NCI-H1930 (cell line): Measurements from ENCODE around the gene IQSEC3.
"Not testable (repeated sequence)": the region's sequence is repeated elsewhere in the genome, so short reads cannot be mapped to it uniquely, and the experiment has no call there.

Experiments used
- DNase-seq, 2 experiments: peaks; one replicate each; lab custom pipeline; 2025; lab: John Stamatoyannopoulos, UW

The IQSEC3 gene

GRCh38 chr12:66428-66781 lies at the start of gene IQSEC3:
Gene IQSEC3, plus strand, starts transcription at chr12:66767. Its CDS starts 116 bp downstream, at chr12:66883.
- DNase-seq, result not testable (repeated sequence)

GRCh38 chr12:17370-18340 lies 48.9 kb upstream of the IQSEC3 start:
- DNase-seq, result not testable (repeated sequence)

- DNase-seq, result not testable (repeated sequence)
Observed at GRCh38 chr12:18821-19567, 47.6 kb upstream of the IQSEC3 start.

GRCh38 chr12:19906-20305 lies 46.7 kb upstream of the IQSEC3 start:
- not testable (repeated sequence) for DNase-seq

DNA sequence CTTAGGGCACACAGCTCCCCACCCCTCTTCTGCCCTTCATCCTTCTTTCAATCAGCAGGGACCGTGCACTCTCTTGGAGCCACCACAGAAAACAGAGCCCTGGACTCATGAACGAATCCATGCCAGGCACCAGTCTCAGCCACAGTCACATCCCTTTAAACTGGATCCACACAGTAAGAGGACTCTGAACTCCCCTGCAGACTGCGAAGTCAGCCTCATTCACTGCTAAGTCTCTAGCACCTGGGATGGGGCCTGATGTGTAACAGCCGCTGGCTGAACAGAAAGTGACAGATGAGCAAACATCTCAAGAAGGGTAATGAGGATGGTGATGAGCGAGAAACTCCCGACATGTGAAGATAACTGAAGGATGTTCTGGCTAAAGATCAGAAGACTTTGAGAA lies 45.8 kb upstream of the IQSEC3 start:
- no peak for DNase-seq

GRCh38 chr12:21301-22189 lies 45.0 kb upstream of the IQSEC3 start:
- no peak for DNase-seq

- no peak for DNase-seq
Observed at GRCh38 chr12:22190-22529, 44.4 kb upstream of the IQSEC3 start.

- DNase-seq, result no peak
Observed at GRCh38 chr12:22530-23201, 43.9 kb upstream of the IQSEC3 start.

- DNase-seq, result not testable (repeated sequence)
Observed at GRCh38 chr12:27904-28303, 38.7 kb upstream of the IQSEC3 start.

DNA sequence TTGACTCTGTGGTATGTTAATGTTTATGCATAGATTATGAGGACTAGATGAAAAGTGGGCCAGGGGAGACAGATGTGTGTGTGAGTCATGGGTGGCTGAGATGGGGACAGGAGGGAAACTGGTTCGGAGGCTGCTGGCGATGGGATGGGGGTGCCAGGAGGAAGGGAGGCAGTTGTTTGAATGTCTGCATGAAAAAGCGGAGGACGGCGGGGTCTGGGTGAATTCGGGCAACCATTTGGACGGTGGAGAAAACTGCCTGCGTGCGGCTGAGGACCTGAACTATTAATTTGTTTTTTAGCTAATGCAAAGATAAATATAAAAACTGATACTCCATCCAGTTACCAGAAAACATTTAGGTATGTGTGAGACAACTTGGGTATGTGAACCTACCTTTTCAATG lies 27.8 kb upstream of the IQSEC3 start:
- DNase-seq, result not testable (repeated sequence)

DNA sequence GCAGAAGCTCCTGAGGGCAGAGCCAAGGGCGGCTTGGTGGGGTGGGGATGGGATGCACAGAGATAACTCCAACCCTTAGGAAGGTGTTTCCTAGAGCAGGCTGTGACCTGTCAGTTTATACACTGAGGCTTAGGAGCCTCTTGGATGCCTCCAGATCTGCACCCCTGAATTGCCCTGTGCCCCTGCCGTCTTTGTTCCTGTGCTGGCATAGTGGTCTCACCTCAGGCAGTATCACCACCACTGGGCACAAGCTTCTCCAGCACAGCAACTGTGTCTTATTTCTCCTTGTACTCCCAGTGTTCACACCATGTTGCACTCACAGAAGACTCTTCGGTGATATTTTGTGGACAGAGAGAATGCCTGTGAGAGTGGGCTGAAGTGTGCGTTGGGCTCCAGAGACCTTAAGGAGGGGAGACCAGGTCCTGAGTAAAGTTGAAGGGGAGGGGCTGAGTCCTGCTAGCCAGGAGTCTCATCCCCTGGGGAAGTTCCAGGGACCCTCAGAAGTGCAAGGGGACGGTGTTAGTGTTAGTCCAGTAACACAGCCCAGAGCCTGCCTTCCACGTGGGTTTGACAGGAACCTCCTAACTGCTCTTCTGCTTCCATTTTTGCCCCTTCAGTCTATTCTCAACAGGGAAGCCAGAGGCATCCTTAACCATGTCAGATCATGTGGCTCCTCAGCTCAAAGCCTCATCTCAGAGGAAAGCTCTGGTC lies 26.9 kb upstream of the IQSEC3 start:
- not testable (repeated sequence) for DNase-seq

GRCh38 chr12:44352-44751 lies 22.2 kb upstream of the IQSEC3 start:
- not testable (repeated sequence) for DNase-seq

DNA sequence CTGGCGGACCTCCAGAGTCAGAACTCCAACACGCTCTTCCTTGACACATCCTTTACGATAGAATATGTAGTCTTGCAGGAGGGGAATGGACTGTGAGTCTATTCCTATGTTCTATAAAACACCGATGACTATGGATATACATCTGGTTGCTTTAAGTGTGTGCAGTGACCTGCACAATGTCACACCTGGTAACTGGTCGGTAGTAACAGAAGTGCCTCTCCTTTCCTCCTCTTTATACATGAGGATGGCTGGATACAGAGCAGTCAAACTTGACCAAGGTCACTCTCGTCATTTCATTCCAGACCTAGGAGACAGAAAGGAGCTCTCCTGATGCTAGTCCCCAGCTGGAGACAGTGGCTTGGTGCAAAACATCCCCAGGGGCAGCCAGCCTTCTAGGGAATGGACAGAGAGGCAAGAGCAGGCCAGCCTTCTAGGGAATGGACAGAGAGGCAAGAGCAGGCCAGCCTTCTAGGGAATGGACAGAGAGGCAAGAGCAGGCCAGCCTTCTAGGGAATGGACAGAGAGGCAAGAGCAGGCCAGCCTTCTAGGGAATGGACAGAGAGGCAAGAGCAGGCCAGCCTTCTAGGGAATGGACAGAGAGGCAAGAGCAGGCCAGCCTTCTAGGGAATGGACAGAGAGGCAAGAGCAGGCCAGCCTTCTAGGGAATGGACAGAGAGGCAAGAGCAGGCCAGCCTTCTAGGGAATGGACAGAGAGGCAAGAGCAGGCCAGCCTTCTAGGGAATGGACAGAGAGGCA lies 21.2 kb upstream of the IQSEC3 start:
- DNase-seq, result not testable (repeated sequence)

GRCh38 chr12:45991-46358 lies 20.6 kb upstream of the IQSEC3 start:
- not testable (repeated sequence) for DNase-seq

GRCh38 chr12:46542-46941 lies 20.0 kb upstream of the IQSEC3 start:
- not testable (repeated sequence) for DNase-seq

GRCh38 chr12:47699-48226 lies 18.8 kb upstream of the IQSEC3 start:
- not testable (repeated sequence) for DNase-seq

DNA sequence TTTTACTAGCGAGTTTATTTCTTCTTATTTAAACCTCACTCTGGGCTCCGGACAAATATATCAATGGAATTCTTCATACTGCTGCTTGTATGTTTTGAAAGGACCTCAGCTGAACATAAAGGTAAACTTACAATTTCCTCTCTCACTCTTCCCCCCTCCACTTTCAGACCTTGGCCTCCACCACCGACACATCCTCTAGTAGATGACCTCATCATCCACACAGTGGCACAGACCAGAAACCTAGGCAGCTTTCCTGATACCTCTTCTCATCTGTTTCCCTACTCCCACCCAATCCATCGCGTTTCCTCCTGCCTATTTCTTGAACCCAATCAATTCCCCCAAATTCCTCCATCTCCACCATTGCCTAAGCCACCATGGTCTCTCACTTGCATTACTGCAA lies 17.4 kb upstream of the IQSEC3 start:
- DNase-seq, result not testable (repeated sequence)

DNA sequence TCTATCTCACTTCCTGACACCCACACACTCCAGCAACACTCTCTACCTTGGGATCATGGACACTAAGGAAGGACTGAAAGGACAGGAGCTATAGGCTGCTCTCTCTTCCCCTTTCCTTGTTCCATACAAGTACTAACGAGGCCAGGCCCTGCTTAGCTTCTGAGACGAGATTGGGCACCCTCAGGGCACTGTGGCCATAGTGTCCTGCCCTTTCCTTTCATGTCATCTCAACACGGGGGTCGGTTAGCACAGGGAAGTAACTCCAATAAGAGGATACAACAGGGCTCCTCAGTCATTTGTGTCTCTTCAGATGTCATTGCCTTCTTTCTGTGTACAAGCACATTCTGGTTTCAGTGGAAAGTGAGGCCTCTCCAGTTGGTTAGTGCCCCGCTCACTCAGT lies 15.5 kb upstream of the IQSEC3 start:
- DNase-seq, result not testable (repeated sequence)

DNA sequence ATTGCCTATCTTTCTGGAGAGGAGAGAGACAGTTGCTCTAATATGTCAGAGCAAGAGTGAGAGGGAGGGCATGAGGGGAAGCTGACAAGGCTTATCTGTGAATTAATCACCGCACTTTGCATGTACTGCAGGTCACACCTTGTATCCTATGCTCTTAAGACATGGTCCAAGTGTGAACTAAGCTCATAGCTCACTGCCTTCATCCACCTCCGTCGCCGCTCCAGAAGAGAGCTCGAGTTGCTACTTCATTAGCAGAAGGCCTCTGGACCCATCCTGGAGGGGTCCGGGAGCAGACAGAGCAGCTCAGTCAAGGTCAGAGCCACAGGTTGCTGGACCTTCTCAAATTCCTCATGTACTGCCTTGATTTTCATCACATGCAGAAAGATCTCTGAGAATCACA lies 14.6 kb upstream of the IQSEC3 start:
- DNase-seq, result not testable (repeated sequence)
